HepG2 (cell line): Measurements from ENCODE around the gene ANKIB1. TPM values are rescaled to one million over a fixed set of nuclear protein-coding genes. Genes with fewer than 3 reads are reported as not detected.

Experiments used
- BCL6 ChIP-seq: IDR thresholded peaks from 2 replicates; pipeline ENCODE4 v1.6.1; 2016; ENCODE audit warnings: missing genetic modification reagents, missing compliant biosample characterization
- CREM ChIP-seq, 2 experiments: sonication (generic) in 1 of 2; formaldehyde crosslinking in 1 of 2; IDR thresholded peaks; 2 replicates each; pipeline versions ENCODE4 v1.4.0 to v1.6.1; 2016 to 2020; ENCODE audit warnings: antibody characterized with exemption in 1 of 2, mild to moderate bottlenecking in 1 of 2, missing genetic modification reagents in 1 of 2
- ELF1 ChIP-seq: sonication (generic); formaldehyde crosslinking; IDR thresholded peaks from 2 replicates; pipeline ENCODE4 v1.4.0; 2020; ENCODE audit warnings: missing genetic modification reagents
- NFYB ChIP-seq: sonication (generic); formaldehyde crosslinking; IDR thresholded peaks from 2 replicates; pipeline ENCODE4 v1.4.0; 2020; ENCODE audit warnings: missing genetic modification reagents
- RBM39 ChIP-seq: fragments of 200-400 bp; formaldehyde crosslinking; IDR thresholded peaks from one replicate; pipeline ENCODE4 v1.6.1; 2018; ENCODE audit warnings: antibody characterized with exemption, mild to moderate bottlenecking, low read depth, low read length; ENCODE audit not compliant: poor library complexity, severe bottlenecking
- SOX6 ChIP-seq, 2 experiments: fragments of 450-650 bp in 1 of 2; sonication (generic) in 1 of 2; formaldehyde crosslinking in 1 of 2; IDR thresholded peaks; 2 replicates each; pipeline versions ENCODE4 v1.4.0 to v1.6.1; 2017 to 2020; ENCODE audit warnings: antibody characterized with exemption in 1 of 2, mild to moderate bottlenecking in 1 of 2, missing genetic modification reagents in 1 of 2
- TSC22D2 ChIP-seq: sonication (generic); formaldehyde crosslinking; IDR thresholded peaks from 2 replicates; pipeline ENCODE4 v1.5.1; 2020; ENCODE audit warnings: missing genetic modification reagents, mild to moderate bottlenecking, borderline replicate concordance
- ZNF329 ChIP-seq: sonication (generic); formaldehyde crosslinking; IDR thresholded peaks from 2 replicates; pipeline ENCODE4 v1.9.0; 2021; ENCODE audit warnings: low read depth, mild to moderate bottlenecking, missing genetic modification reagents
- ZNF331 ChIP-seq: sonication (generic); formaldehyde crosslinking; IDR thresholded peaks from 2 replicates; pipeline ENCODE4 v1.4.0; 2020; ENCODE audit warnings: missing genetic modification reagents
- polyA plus RNA-seq, 8 experiments: library from polyadenylated mRNA; depleted of rRNA in 3 of 8; stranded (reverse) in 7 of 8; unstranded in 1 of 8; fragments of >200 nt; fragmentation: Illumina TruSeq in 4 of 8; extraction: Trizol in 4 of 8; gene quantifications; 2 replicates each; pipeline versions ENCODE4 v1.2.1 to v1.2.3, GENCODE V29; 2011 to 2016; ENCODE audit warnings: low read depth in 4 of 8, missing spikeins in 1 of 8, mixed read lengths in 1 of 8; ENCODE audit not compliant: insufficient read depth in 1 of 8
- total RNA-seq, 5 experiments: library from RNA; depleted of rRNA; stranded (reverse); fragments of >200 nt; fragmentation: Illumina TruSeq; extraction: Trizol; gene quantifications; 2 replicates each; pipeline ENCODE4 v1.2.3, GENCODE V29; 2016; ENCODE audit warnings: low read depth in 1 of 5
- TF ChIP-seq, protein P1 (sequence below): sonication (generic); formaldehyde crosslinking; IDR thresholded peaks from 2 replicates; pipeline ENCODE4 v1.4.0; 2020; ENCODE audit warnings: missing genetic modification reagents
- TF ChIP-seq, protein P2 (sequence below): IDR thresholded peaks from 2 replicates; pipeline ENCODE4 v1.6.1; 2012; ENCODE audit warnings: low read length, improper control_type of control experiment
- TF ChIP-seq, protein P3 (sequence below): sonication (generic); formaldehyde crosslinking; IDR thresholded peaks from 2 replicates; pipeline ENCODE4 v1.4.0; 2020; ENCODE audit warnings: missing genetic modification reagents; ENCODE audit errors: not compliant biosample characterization
- TF ChIP-seq, protein P4 (sequence below): sonication (generic); formaldehyde crosslinking; IDR thresholded peaks from 2 replicates; pipeline ENCODE4 v1.5.0; 2020; ENCODE audit warnings: mild to moderate bottlenecking, missing genetic modification reagents, borderline replicate concordance
- TF ChIP-seq, protein P5 (sequence below): sonication (generic); formaldehyde crosslinking; IDR thresholded peaks from 2 replicates; pipeline ENCODE4 v1.4.0; 2020; ENCODE audit warnings: missing genetic modification reagents

Gene ANKIB1
- total and polyA plus RNA-seq, 2 of the 13 experiments (the other 11 are each of a cell fraction or from before 2014, with no cell fraction given), result 28.7 to 29.6 TPM

DNA sequence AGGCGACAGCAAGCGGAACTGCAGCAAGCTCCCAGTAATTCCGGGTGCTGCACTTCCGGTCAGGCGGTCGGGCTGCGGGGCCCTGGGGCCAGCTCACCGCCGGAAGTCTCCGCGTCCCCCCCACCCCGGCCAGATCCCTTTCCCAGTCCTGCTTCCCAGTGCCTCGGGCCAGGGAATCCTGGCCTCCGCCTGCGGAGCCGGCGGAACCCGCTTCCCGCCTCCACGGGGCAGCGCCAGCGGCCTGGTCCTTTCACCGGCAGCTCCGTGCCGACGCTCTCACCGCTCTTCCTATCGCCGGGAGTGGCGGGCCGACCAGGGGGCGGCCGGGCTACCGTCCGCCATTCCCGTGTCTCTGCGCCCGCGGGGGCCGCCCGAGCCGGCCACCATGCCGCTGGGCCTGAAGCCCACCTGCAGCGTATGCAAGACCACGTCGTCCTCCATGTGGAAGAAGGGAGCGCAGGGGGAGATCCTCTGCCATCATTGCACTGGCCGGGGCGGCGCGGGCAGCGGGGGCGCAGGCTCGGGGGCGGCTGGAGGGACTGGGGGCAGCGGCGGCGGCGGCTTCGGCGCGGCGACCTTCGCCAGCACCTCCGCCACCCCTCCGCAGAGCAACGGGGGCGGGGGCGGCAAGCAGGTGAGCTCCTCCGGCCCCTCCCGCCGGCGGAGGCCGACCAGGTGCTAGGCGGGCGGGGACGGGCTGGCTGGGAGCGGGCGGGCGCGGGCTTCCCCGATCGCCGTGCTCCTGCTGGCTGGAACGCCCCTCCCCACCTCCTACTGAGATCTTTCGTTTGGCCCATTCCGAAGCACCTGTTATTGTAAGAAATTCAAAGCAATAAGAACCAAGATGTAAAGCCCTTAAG lies 201.8 kb downstream of the ANKIB1 start, which contains the start of gene GATAD1 (continued):
- TF ChIP-seq, protein P1, sequence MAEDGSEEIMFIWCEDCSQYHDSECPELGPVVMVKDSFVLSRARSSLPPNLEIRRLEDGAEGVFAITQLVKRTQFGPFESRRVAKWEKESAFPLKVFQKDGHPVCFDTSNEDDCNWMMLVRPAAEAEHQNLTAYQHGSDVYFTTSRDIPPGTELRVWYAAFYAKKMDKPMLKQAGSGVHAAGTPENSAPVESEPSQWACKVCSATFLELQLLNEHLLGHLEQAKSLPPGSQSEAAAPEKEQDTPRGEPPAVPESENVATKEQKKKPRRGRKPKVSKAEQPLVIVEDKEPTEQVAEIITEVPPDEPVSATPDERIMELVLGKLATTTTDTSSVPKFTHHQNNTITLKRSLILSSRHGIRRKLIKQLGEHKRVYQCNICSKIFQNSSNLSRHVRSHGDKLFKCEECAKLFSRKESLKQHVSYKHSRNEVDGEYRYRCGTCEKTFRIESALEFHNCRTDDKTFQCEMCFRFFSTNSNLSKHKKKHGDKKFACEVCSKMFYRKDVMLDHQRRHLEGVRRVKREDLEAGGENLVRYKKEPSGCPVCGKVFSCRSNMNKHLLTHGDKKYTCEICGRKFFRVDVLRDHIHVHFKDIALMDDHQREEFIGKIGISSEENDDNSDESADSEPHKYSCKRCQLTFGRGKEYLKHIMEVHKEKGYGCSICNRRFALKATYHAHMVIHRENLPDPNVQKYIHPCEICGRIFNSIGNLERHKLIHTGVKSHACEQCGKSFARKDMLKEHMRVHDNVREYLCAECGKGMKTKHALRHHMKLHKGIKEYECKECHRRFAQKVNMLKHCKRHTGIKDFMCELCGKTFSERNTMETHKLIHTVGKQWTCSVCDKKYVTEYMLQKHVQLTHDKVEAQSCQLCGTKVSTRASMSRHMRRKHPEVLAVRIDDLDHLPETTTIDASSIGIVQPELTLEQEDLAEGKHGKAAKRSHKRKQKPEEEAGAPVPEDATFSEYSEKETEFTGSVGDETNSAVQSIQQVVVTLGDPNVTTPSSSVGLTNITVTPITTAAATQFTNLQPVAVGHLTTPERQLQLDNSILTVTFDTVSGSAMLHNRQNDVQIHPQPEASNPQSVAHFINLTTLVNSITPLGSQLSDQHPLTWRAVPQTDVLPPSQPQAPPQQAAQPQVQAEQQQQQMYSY (CRISPR knock-in tag), result peak; percentile 57; the same call in 1 of the 2 replicates
- TF ChIP-seq, protein P2, sequence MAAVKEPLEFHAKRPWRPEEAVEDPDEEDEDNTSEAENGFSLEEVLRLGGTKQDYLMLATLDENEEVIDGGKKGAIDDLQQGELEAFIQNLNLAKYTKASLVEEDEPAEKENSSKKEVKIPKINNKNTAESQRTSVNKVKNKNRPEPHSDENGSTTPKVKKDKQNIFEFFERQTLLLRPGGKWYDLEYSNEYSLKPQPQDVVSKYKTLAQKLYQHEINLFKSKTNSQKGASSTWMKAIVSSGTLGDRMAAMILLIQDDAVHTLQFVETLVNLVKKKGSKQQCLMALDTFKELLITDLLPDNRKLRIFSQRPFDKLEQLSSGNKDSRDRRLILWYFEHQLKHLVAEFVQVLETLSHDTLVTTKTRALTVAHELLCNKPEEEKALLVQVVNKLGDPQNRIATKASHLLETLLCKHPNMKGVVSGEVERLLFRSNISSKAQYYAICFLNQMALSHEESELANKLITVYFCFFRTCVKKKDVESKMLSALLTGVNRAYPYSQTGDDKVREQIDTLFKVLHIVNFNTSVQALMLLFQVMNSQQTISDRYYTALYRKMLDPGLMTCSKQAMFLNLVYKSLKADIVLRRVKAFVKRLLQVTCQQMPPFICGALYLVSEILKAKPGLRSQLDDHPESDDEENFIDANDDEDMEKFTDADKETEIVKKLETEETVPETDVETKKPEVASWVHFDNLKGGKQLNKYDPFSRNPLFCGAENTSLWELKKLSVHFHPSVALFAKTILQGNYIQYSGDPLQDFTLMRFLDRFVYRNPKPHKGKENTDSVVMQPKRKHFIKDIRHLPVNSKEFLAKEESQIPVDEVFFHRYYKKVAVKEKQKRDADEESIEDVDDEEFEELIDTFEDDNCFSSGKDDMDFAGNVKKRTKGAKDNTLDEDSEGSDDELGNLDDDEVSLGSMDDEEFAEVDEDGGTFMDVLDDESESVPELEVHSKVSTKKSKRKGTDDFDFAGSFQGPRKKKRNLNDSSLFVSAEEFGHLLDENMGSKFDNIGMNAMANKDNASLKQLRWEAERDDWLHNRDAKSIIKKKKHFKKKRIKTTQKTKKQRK, result no peak
- peak; percentile 27; the same call in 1 of the 2 replicates for TF ChIP-seq NFYB
- peak; percentile 20; the same call in 1 of the 2 replicates for TF ChIP-seq ZNF329
- no peak for TF ChIP-seq SOX6 (IDR thresholded peaks at IDR 0.05)
- peak; percentile 10; the same call in 1 of the 2 replicates for TF ChIP-seq SOX6 (CRISPR knock-in tag; IDR thresholded peaks at IDR 0.05)
- no peak for TF ChIP-seq CREM (IDR thresholded peaks at IDR 0.05)
- no peak for TF ChIP-seq CREM (CRISPR knock-in tag; IDR thresholded peaks at IDR 0.05)
- 0 out of 2 replicates have a peak, but pooled peaks have one; percentile 31 for TF ChIP-seq TSC22D2 (CRISPR knock-in tag)
- TF ChIP-seq, protein P3, sequence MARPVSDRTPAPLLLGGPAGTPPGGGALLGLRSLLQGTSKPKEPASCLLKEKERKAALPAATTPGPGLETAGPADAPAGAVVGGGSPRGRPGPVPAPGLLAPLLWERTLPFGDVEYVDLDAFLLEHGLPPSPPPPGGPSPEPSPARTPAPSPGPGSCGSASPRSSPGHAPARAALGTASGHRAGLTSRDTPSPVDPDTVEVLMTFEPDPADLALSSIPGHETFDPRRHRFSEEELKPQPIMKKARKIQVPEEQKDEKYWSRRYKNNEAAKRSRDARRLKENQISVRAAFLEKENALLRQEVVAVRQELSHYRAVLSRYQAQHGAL (CRISPR knock-in tag), result no peak
- TF ChIP-seq, protein P4, sequence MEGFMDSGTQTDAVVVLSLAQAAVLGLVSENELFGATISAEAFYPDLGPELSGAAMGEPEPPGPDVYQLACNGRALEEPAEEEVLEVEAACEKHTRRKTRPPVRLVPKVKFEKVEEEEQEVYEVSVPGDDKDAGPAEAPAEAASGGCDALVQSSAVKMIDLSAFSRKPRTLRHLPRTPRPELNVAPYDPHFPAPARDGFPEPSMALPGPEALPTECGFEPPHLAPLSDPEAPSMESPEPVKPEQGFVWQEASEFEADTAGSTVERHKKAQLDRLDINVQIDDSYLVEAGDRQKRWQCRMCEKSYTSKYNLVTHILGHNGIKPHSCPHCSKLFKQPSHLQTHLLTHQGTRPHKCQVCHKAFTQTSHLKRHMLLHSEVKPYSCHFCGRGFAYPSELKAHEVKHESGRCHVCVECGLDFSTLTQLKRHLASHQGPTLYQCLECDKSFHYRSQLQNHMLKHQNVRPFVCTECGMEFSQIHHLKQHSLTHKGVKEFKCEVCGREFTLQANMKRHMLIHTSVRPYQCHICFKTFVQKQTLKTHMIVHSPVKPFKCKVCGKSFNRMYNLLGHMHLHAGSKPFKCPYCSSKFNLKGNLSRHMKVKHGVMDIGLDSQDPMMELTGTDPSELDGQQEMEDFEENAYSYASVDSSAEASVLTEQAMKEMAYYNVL (CRISPR knock-in tag), result peak; percentile 39; the same call in 1 of the 2 replicates
- peak; percentile 95 for TF ChIP-seq ELF1 (CRISPR knock-in tag)
- TF ChIP-seq RBM39, result peak; percentile 79
- peak; percentile 33; the same call in 1 of the 2 replicates for TF ChIP-seq ZNF331
- TF ChIP-seq BCL6 (CRISPR knock-in tag), result peak; percentile 28; the same call in 1 of the 2 replicates
- TF ChIP-seq, protein P5, sequence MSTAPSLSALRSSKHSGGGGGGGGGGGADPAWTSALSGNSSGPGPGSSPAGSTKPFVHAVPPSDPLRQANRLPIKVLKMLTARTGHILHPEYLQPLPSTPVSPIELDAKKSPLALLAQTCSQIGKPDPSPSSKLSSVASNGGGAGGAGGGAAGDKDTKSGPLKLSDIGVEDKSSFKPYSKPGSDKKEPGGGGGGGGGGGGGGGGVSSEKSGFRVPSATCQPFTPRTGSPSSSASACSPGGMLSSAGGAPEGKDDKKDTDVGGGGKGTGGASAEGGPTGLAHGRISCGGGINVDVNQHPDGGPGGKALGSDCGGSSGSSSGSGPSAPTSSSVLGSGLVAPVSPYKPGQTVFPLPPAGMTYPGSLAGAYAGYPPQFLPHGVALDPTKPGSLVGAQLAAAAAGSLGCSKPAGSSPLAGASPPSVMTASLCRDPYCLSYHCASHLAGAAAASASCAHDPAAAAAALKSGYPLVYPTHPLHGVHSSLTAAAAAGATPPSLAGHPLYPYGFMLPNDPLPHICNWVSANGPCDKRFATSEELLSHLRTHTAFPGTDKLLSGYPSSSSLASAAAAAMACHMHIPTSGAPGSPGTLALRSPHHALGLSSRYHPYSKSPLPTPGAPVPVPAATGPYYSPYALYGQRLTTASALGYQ (CRISPR knock-in tag), result 0 out of 2 replicates have a peak, but pooled peaks have one; percentile 39
